HG02938 (cell line): ENCODE data around the gene DHRS1.
"Not testable (repeated sequence)": the region's sequence is repeated elsewhere in the genome, so short reads cannot be mapped to it uniquely, and the experiment has no call there.

Experiments
- ATAC-seq: cut with Tn5 transposase; IDR thresholded peaks from one replicate; pipeline ENCODE4 v1.9.1; 2021; ENCODE audit warnings: mild to moderate bottlenecking, moderate library complexity; ENCODE audit not compliant: unreplicated experiment

DHRS1 gene

DNA sequence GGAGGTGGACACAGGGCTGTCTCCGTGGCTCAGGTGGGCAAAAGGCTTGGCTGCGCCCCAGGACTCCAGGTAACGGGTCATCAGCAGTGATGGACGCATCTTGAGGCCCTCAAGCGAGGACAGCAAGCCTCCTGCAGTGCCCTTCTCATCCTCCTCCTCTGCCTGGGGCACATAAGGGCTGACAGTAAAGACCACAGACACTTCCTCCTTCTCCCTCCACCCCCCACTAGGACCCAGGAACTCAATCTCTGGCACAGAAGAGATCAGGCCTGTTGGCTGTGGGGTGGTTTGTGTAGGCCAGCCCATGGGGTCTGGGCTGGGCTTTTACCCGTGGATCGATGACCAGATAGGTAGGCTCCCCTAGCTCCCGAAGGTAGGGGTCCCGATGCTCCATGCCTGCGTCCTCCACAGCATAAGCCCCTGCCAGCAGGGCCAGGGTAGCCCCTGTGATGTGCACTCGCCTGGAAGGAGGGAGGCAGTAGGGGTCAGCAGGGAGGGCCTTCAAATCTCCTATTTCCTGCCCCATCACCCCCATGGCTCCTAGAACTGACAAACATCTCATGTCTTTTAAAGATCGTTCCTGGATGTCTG lies 29.6 kb upstream of the DHRS1 start:
- no peak for ATAC-seq

- ATAC-seq: not testable (repeated sequence)
Measured at GRCh38 chr14:24327914-24328313, 28.3 kb upstream of the DHRS1 start.

DNA sequence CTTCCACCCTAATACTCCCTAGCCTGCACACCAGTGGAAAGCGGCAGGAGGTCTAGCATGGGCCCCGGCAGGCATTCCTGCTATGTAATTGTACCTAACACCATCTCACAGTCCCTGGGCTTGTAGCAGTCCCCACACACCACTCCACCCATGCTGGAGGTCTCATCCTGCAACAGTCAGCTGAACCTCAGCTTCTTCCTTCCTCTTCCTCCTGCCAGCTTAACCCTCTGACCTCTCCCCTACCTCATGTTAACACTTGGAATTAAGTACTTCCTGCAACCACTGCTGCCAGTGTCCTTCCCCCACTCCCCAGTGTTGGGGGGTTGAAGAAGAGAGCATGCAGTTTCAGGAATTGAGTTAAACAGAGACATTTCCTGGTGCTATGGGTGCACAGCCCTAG lies 27.7 kb upstream of the DHRS1 start:
- ATAC-seq: no peak

DNA sequence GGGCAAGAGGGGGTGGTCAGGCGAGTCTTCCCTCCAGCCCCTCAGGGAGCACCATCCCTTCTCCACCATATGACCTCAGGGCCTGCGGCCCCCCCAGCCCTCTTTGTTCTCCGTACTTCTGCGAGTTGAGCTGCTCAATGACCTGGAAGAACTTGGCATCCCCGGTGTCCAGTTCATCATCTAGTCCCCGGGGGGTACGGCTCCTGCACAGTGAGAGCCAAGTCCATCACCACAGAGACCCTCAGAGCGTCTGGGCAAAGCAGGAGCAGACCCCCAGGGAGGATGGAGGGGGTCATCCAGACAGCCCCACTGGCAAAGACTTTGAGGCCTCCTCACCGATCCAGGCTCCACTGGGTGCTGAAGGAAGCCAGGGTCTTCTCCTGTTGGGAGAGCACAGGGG lies 26.4 kb upstream of the DHRS1 start:
- no peak for ATAC-seq

DNA sequence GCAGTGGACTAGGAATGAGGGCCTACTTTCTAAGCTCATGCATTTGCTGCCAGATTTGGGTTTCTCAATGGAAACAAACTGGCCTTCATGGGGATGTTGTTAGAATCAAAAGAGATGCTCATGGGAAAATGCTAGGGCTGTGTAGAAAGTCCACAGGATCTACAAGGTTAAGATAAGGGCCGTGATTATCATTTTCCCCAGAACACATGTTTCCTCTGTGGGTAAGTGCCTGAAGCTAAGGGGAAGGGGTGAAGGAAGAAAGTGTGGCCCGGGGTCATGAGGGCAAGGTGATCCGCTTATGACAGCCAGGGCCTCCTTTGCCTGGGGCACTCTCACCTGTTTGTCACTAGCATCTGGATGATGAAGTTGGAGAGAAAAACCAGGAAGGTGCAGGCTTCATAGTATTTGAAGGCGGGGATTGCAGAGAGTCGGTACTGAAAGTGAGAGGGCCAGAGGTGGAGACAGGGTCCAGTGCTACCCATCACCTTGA lies 25.5 kb upstream of the DHRS1 start:
- no peak for ATAC-seq

- ATAC-seq: no peak
Measured at GRCh38 chr14:24324024-24324423, 24.4 kb upstream of the DHRS1 start.

DNA sequence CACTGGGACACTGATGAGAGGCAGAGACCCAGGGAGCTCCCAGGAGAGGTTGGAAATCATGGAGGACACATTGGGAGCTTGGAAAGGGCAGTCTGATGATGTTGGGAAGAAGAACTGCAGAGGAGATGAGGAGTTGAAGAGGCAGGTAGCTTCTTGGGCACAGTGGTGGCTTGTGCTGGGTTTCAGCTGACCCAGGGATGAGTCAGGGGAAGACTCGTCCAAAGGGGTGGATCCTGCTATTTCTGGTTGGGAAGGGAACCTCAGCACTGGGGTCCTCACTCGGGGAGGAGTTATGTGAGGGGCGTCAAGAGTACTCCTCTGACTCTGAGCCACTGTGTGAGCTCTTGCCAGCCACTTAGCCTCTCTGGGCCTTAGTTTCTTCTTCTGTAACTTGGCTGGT lies 23.8 kb upstream of the DHRS1 start:
- ATAC-seq: no peak

GRCh38 chr14:24322672-24323071 lies 23.1 kb upstream of the DHRS1 start:
- no peak for ATAC-seq

- no peak for ATAC-seq
Measured at GRCh38 chr14:24321212-24321975, 21.8 kb upstream of the DHRS1 start.

DNA sequence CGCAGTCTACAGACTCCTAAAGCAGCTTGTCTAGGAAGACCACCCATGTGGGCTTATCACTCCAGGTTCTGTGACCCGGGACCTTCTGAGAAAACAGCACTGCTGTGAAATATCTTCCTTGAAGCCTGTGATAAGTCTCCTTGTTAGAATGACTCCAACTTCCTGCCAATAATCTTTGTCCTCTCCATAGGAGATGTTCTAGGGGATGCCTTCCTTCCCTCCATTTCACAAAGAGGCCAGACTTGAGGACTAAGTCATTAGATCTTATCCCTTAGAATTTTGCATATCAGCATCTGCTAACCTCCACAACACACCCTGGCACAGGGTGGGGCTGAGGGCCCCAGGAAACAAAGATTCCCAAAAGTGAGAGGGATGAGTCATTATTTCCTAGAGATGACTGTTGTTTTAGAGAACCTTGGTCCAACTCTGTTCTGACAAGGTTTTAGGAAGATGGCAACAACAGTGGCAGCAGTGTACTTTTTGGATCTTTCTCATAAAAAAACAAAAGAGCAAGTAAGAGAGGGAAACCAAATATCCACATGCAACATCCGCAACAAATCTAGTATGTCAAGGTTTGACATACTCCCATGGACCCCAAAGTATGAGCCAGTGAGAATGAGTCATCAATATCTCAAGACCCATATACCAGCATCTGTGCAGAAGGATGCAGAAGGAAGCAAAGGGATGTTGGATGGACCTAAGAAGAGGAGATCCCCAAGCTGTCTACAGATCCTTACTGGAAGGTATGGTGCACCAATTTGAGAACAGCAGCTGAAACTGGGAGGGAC lies 17.8 kb upstream of the DHRS1 start:
- ATAC-seq: no peak

- no peak for ATAC-seq
Measured at GRCh38 chr14:24316597-24316950, 17.0 kb upstream of the DHRS1 start.

- no peak for ATAC-seq
Measured at GRCh38 chr14:24315807-24316596, 16.4 kb upstream of the DHRS1 start.

DNA sequence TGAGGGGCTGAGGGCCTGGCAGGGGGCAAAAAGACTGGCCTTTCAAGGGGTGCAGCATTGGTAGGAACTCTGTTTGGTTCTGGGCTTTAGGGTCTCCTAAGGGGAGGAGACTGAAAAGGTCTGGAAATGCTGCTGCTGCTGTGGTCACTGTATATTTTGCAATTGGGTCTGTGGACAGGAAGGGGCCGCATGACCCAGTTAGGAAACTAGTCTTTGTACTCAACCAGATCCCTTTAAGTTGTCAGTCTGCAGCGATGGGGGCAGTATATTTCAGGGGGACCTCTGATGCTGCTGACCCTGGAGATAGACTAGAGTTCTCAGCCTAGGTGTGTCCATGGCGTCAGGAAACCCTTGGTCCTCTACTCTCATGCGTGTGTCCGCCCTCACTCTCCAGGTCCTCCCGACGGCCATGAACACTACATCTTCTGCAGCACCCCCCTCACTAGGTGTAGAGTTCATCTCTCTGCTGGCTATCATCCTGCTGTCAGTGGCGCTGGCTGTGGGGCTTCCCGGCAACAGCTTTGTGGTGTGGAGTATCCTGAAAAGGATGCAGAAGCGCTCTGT lies 15.7 kb upstream of the DHRS1 start:
- no peak for ATAC-seq

DNA sequence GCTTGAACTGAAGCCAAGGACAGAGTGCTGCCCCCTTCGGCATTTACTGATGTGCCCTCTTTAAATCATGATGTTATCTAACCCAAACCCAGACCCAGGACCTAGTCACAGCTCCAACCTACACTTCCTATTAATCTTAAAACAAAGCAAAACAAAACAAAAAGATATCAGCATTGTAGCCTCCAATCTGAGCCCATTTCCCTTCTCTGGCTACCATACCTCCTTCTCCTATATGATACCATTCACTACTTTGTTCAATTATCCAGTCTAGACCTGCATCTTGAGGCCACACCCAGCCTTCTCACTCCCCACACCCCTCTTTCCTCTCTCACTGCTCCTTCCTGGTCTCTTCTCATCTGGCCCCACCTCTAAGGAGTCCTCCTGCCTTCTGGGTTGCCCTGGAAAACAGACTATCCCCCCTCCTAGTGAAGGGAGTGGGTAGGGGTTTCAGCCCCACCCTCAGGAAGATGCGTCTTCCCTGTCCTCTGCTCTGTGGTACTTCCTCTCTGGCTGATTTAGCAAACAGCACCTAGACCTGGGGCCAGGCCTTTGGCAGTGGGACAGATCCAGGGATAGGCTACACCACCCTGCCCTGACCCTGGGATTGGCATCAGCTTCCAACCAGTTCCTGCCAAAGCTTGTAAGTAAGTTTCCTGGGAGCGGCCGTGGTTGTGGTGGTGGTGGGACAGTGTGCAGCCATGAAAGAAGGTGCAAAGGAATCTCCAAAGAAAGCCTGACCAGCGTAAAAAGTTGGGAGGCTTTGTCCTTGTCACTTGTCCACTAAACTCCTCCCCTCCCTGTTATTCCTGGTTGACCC lies 15.0 kb upstream of the DHRS1 start:
- no peak for ATAC-seq

- ATAC-seq: no peak
Measured at GRCh38 chr14:24313913-24314312, 14.3 kb upstream of the DHRS1 start.

GRCh38 chr14:24312736-24313507 lies 13.3 kb upstream of the DHRS1 start:
- no peak for ATAC-seq

GRCh38 chr14:24311837-24312615 lies 12.4 kb upstream of the DHRS1 start:
- no peak for ATAC-seq
